ENCODE data around the gene YPEL1. TPM values are rescaled to one million over a fixed set of nuclear protein-coding genes. Genes with fewer than 3 reads are reported as not detected.

Gene YPEL1
- total RNA-seq, 2 donors from 2014 or later = 1.6 to 4.4 TPM

GRCh38 chr22:21663738-21664137 lies 71.9 kb downstream of the YPEL1 start:
- Histone ChIP-seq H3K4me1 (peaks cover 23% of the 10 kb centered on the region), H3K36me3 (replicated peaks in 1 of 2; ENCODE audit: insufficient read depth in 1 of 2, low read depth in 2 of 2) (no peaks in the 10 kb centered on the region), H3K9me3 (no peaks in the 10 kb centered on the region), H3K4me3 (no peak overlapping the region), H3K27me3 (no peaks in the 10 kb centered on the region), H3K27ac (no peak overlapping the region)
- 85 to 95% methylated on average over 2 of the region's 2 CpGs for WGBS, 2 donors
- ATAC-seq (no peak), DNase-seq (no peak)
- intact Hi-C loops (cut with DNase I) = no loop called here
- no peak for TF ChIP-seq CTCF (IDR thresholded peaks at IDR 0.05)
- TF ChIP-seq POLR2A (IDR thresholded peaks at IDR 0.05) = no peak

- Histone ChIP-seq H3K4me3 (no peak overlapping the region), H3K9me3 (no peaks in the 10 kb centered on the region), H3K27me3 (no peaks in the 10 kb centered on the region), H3K36me3 (replicated peaks in 1 of 2; ENCODE audit: insufficient read depth in 1 of 2, low read depth in 2 of 2) (no peaks in the 10 kb centered on the region), H3K27ac (no peak overlapping the region), H3K4me1 (peaks cover 20% of the 10 kb centered on the region)
- 91 to 92% methylated on average over 5 of the region's 5 CpGs for WGBS, 2 donors
- DNase-seq (no peak), ATAC-seq (no peak)
- intact Hi-C loops (cut with DNase I) = no loop called here
- TF ChIP-seq CTCF (IDR thresholded peaks at IDR 0.05) (no peak), POLR2A (IDR thresholded peaks at IDR 0.05) (no peak)
Observed at GRCh38 chr22:21661991-21662390, 73.6 kb downstream of the YPEL1 start.

GRCh38 chr22:21660904-21661303 lies 74.7 kb downstream of the YPEL1 start:
- intact Hi-C loops (cut with DNase I) = no loop called here
- WGBS, 2 donors = 79 to 81% methylated on average over 6 to 7 of the region's 7 CpGs

GRCh38 chr22:21659864-21660525 lies 75.6 kb downstream of the YPEL1 start:
- DNase-seq (no peak), ATAC-seq (no peak)
- H3K27me3 ChIP-seq = no peaks in the 10 kb centered on the region
- TF ChIP-seq POLR2A (IDR thresholded peaks at IDR 0.05) (no peak), CTCF (IDR thresholded peaks at IDR 0.05) (peak in 1 of 7 experiments; percentile 17)
- no peaks in the 10 kb centered on the region for H3K36me3 ChIP-seq (replicated peaks in 1 of 2; ENCODE audit: insufficient read depth in 1 of 2, low read depth in 2 of 2)
- 64 to 81% methylated on average over 5 to 7 of the region's 7 CpGs for WGBS, 2 donors
- no peak overlapping the region for H3K27ac ChIP-seq
- no peak overlapping the region for H3K4me3 ChIP-seq
- intact Hi-C loops (cut with DNase I) = no loop called here
- H3K4me1 ChIP-seq = peaks cover 10% of the 10 kb centered on the region
- H3K9me3 ChIP-seq = no peaks in the 10 kb centered on the region

More at GRCh38 chr22:21660904-21661303, 74.7 kb downstream of the YPEL1 start:
- no peak overlapping the region for H3K27ac ChIP-seq
- H3K36me3 ChIP-seq (replicated peaks in 1 of 2; ENCODE audit: insufficient read depth in 1 of 2, low read depth in 2 of 2) = no peaks in the 10 kb centered on the region
- H3K4me1 ChIP-seq = peaks cover 17% of the 10 kb centered on the region
- H3K9me3 ChIP-seq = no peaks in the 10 kb centered on the region
- H3K27me3 ChIP-seq = no peaks in the 10 kb centered on the region
- H3K4me3 ChIP-seq = no peak overlapping the region
- TF ChIP-seq CTCF (IDR thresholded peaks at IDR 0.05) (no peak), POLR2A (IDR thresholded peaks at IDR 0.05) (no peak)
- ATAC-seq = no peak
- DNase-seq = no peak

Data from body of pancreas (tissue), 4 donors.